NCI-H460 (cell line): Measurements from ENCODE around the gene LRRC4B. TPM values are rescaled to one million over a fixed set of nuclear protein-coding genes. Genes with fewer than 3 reads are reported as not detected.

Source experiments
- DNase-seq: peaks from one replicate; pipeline ENCODE4 v3.0.0-alpha.2; 2016; ENCODE audit warnings: low read depth; ENCODE audit errors: extremely low read depth
- total RNA-seq: library from RNA; depleted of rRNA; stranded (reverse); fragments of >200 nt; shearing (Covaris generic); gene quantifications from 2 replicates; pipeline ENCODE4 v1.2.3, GENCODE V29; 2014

LRRC4B gene
- total RNA-seq, 1 experiment from 2014 or later = 0.25 TPM

DNA sequence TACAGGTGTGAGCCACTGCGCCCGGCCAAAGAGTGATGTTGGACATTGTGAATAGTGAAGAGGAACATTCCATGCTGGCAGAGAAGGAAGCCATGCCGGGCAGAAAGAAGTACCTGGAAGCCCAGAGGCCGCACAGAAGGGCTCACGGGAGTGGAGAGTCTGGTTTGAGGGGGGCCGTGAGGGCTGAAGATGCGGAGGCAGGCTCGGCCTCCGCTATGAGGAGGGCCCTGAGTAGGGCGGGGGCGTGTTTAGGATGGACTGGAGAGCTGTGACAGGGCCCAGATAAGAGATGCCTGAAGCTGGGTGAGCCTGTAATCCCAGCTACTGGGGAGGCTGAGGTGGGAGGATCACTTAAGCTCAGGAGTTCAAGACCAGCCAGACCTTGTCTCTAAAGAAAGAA lies 58.9 kb downstream of the LRRC4B start:
- no peak for DNase-seq

DNA sequence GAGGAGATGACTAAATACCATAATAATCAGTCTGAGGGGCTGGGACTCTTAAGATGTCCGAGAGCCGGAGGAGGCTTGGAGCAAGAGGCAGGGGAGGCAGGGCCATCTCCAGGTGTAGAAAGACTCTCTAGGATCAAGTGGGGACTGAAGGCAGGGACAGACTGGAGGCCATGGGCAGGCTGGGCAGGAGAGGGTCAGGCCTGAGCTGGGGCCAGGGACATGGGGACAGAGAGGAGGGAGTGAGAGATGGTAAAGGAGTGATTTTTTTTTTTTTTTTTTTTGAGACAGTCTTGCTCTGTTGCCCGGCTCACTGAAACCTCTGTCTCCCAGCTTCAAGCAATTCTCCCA lies 59.4 kb downstream of the LRRC4B start:
- no peak for DNase-seq

DNA sequence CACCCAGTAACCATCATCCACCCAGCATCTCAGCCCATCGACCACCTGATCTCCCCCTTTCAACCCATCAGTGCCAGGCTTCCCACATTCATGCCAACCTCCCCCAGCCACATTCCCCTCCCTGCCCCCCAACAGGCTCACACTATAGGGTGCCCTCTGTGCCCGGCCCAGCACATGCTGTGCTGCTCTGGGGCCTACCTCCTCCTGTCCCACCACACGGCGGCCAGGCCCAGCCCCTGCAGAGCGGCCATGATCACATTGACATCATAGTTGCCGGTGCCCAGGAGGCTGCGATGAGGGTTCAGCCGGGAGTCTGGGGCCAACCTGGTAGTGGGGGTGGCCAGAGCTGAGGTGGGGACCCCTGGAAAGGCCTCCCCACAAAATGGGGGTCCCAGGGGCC lies 60.9 kb downstream of the LRRC4B start:
- DNase-seq = no peak

DNA sequence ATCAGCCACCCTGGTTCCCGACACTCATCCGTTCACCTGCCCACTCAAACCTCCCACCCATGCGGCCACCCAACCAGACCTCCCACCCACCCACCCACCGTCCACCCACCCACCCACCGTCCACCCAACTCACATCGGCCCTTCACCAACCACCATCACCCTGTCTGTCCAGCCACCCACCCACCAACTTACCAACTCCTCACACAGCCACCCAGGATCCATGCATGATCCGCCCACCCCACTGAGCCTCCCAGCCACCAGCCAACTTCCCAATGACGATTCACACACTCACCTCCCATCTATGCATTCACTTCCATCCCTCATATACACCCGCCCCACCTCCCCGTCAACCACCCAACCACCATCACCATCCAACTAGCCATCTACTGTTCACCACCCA lies 61.5 kb downstream of the LRRC4B start:
- DNase-seq = no peak

DNA sequence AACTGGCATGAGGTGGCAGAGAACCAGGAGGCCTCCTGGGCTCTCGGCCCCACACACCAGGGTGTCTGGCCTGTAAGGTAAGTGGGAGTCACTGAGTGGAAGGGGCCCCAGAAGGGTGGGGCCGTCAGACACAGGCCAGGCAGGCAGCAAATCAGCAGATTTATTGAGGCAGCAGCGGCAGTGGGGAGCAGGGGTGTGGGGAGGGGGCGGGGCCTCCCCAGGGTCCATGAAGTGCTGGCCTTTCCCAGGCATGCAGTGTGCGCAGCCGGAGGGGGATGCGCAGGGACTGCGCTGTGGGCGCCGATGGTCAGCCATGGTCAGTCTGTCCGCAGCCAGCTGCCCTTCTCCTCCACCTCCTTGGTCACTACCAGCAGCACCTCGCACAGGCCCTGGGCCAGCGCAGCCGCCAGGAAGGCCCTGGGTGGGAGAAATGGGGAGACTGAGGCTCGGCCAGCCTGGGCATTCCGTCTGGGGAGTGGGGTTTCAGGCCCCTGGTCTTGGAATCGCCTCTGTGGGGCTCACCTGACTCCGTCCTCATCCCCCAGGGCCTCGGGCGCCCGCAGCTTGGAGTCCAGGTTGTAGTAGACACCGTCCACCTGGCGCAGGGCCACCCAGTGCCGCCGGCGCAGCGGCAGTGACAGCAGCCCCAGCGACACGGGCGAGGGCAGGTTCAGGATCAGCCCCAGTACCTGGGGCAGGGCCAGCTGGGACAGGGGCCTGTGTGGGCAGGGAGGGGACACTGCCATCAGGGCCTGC lies 62.2 kb downstream of the LRRC4B start:
- no peak for DNase-seq

DNA sequence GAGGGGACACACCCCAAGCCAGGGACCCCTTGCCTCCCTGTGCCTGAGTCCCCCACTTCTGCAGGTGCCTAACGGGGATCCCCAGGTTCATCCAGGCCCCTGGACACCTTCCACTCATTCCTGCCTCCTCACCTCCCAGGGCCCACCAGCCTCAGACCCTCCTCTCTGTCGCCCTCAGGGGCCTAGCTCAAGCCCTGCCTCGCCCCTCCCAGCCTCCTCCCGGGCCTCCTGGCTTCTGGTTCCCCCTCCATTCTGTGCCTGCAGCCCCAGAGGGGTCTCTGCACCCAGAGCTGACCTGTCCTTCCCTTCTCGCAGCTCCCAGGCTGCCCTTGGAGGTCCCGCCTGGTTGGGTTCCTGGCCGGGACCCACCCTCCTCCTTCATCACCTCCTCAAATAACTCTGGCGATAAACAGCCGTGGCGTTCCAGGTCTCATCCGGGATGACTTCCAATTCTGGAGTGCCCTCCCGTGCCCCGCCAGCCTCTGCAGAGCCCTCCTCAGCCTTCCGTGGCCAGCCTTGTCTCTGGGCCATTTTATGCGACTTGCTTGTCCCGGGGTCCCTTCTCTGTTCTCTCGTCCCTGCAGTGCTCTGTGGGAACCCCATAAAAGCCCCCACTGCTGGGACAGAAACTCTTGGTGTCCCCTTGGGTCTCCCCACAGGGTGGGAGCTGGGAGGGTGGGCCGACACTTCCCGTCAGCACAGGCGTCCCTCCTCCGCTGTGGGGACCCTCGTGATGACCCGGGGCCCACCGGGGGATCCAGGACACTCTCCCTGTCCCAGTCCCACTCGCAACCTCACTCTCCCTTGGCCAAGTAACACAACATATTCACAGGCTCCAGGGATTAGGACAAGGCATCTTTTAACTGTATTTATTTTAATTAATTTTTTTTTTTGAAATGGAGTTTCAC lies 66.4 kb downstream of the LRRC4B start:
- no peak for DNase-seq

DNA sequence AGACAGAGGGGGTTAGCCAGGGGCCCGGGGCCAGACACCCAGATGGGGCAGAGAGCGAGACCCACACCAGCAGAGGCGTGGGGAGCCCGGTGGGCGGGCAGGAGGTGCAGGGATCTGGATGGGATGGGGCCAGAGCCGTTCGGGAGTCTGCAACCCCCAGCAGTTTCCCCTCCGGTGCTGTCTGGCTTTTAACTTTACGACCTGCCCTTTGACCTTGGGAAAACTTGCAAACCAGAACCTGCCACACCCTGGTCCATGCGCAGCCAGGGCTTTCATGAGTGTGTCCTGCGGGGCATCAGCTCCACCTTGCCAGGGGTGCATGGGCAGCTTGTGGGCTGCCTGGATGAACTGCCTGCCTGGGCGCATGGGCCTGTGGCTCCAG lies 67.1 kb downstream of the LRRC4B start:
- DNase-seq = no peak

DNA sequence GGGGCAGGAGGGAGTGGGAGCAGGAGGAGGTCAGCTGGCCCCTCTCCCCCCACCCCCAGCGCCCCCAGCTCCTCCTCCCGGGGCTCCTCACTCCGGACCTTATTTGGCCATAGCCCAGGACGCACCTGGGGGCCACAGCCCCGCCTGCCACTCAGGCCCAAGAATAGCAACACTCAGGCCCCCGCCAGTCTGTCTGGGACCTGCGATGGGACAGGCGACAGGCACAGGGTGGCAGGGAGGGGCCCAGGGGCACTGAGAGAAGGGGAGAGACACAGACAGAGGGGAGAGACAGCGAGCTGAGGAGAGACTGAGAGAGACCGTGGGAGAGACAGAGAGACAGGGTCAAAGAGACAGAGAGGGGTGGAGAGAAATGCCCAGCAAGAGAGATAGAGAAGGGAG lies 67.5 kb downstream of the LRRC4B start:
- DNase-seq = no peak

DNA sequence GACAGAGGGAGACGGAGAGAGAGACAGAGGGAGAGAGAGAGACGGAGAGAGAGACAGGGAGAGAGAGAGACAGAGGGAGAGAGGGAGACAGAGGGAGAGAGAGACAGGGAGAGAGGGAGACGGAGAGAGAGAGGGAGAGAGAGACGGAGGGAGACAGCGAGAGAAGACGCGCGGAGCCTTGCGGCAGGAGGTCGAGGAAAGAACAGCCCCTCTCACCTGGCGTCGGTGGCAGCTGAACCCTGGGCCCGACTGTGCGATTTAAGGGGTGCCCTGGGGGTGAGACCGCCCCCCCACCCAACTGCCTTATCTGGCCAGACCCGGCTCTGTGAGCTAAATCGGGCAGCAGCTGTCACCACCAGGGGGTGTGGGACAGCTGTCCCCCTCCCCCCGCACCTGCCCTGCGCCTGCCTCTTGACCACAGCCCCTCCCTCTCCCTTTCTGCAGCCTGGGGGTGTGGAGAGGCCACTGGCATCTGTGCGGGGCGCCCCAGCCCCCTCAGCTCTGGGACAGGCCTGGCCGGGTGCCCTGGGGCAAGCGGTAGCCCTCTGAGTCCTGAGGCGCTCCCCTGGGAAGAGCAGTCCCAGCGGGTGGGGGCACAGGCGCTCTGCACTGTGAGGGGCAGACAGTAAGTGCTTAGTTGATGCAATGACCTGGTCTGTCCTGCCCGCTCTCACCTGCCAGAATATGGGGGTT lies 68.0 kb downstream of the LRRC4B start:
- DNase-seq = no peak

DNA sequence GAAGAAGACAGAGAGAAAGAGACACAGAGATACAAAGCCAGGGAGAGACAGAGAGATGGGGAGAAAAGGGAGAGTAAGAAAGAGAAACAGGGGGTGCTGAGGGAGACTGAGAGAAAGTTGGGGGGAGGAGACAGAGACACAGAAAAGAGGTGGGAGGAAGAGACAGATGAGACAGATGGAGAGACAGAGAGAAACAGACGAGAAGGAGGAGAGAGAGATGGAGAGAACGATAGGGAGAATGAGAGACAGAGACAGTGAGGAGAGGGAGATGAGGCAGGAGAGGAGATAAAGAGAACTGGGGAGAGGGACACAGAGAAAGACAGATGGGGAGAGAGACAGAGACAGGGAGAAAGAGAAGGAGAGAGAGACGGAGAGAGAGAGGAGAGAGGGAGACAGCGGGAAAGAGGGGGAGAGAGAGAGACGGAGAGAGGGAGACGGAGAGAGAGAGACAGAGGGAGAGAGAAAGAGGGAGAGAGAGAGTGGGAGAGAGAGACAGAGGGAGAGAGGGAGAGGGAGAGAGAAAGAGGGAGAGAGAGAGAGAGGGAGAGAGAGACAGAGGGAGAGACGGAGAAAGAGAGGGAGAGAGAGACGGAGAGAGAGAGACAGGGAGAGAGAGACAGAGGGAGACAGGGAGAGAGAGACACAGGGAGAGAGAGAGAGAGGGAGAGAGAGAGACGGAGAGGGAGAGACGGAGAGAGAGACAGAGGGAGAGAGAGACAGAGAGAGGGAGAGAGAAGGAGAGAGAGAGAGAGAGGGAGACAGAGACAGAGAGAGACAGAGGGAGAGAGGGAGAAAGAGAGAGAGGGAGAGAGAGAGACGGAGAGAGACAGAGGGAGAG lies 69.8 kb downstream of the LRRC4B start:
- DNase-seq = no peak

DNA sequence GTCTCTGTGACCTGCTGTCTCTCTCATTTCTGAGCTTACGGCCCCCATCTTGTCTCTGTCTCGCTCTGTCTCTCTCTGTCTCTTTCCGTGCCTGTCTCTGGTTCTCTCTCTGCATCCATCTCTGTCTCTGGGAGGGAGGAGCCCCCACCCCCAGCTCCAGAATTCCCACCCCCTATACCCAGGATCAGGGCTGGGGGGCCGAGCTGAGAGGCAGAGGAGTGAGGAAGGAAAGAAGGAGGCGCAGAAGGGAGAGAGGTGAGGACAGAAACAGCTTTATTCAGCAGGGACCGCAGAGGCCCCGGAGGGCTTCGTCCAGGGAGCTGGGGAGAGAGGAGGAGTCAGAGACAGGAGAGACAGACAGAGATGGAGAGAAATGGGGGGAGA lies 71.2 kb downstream of the LRRC4B start:
- no peak for DNase-seq

DNA sequence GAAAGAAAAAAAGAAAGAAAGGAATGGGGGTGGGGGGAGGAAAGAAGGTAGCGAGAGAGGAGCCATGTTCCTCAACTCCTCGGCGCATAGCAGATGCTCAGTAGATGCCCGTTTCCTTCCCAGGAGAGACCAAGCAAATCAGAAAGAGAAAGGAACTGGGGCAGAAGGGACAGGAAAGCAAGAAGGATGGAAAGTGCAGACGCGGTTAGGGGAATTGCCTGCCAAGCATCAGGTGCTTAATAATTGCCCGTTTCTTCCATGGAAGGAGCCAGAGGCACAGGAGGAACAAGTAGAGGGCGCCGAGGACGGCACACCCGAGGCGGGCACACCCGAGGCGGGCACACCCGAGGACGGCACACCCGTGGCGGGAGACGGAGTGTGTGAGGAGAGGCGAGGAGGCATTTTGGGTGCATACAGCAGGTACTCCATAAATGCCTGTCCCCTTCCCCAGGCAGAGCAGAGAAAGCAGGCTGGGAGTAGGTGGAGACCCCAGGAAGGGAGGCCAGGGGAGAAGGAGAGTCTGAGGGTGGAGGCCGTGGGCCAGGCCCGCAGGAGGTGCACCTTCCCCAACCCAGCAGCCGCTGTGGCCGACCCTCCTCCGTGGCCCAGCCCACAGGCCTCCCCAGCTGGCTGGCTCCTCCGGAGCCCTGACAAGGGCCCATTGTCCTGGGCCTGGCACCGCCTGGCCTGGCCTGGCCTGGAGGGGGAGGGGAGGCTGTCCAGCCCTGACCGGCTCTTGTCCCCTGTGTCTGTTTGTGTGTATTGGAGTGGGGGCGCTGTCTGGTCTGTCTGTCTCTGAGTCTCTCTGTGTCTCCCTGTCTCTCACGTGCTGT lies 71.8 kb downstream of the LRRC4B start:
- no peak for DNase-seq

DNA sequence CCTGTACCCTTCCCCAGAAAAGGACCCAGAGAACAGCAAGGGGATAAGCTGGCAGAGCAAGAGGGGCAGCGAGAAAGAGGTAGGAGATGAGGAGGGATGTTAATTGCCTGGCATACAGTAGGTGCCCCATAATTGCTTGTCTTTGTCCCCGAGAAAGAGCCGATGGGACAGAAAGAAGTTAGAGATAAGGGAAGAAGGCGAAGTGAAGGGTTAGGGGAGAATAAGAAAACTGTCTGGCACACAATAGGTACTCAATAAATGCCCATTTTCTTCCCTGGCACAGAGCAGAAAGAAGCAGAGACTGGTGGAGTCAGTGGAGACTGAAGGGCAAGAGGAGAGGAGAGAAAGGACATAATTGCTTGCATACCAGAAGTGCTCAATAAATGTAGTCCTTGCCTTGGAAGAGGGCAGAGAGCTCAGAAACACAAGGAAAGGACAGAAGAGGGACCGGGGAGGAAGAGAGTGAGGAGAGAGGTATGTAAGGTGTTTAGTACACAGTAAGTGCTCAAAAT lies 73.2 kb downstream of the LRRC4B start:
- no peak for DNase-seq

DNA sequence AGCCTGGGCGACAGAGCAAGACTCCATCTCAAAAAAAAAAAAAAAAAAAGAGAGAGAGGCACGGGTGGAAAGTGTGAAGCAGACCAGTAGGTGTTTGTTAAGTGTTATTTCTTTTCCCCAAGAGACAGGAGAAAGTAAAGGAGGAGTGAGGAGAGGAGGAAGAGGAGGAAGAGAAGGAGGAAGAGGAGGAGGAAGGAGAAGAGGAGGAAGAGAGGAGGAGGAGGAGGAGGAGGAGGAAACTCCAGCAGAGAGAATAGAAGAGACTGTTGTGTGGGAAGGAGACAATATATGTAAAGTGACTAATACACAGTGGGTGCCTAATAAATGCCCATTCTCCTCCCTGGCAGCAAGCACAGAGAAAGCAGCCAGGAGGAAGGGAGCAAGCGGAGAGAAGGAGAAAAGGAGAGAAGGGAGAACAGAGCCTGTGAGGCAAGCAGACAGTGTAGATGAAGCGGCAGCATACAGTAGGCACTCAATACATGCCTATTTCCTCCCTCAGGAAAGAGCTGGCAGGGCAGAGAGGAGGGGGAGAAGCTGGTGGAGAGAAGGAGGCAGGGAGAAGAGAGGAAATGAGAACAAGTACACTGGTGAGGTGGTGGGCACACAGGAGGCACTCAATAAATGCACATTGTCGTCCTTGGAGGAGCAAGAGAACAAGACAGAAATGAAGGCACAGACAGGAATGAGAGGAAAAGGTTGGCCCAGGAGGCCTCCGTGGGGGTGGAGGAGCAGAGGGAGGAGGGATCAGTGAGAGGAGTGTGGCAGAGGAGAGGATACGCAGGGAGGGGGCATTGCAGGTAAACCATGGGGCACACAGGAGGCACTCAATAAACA lies 73.8 kb downstream of the LRRC4B start:
- DNase-seq = no peak

DNA sequence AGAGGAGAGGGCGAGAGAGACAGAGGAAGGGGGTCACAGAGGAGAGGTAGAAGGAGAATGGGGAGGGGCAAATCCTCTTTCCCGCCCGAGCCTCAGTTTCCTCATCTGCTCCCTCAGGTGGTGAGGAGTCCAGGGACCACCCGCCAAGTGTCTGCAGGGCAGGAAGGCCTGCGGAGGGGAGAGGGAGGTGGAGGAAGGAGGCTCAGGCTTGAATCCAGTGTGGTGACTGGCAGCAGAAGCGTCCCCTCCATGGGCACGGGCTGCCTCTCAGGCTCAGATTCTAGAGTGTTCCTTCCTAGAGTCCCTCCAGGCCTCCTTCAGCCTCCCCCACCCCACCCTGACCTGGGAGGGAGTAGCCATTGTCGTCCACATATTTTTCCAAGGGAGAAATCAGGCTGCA lies 75.1 kb downstream of the LRRC4B start:
- DNase-seq = no peak

DNA sequence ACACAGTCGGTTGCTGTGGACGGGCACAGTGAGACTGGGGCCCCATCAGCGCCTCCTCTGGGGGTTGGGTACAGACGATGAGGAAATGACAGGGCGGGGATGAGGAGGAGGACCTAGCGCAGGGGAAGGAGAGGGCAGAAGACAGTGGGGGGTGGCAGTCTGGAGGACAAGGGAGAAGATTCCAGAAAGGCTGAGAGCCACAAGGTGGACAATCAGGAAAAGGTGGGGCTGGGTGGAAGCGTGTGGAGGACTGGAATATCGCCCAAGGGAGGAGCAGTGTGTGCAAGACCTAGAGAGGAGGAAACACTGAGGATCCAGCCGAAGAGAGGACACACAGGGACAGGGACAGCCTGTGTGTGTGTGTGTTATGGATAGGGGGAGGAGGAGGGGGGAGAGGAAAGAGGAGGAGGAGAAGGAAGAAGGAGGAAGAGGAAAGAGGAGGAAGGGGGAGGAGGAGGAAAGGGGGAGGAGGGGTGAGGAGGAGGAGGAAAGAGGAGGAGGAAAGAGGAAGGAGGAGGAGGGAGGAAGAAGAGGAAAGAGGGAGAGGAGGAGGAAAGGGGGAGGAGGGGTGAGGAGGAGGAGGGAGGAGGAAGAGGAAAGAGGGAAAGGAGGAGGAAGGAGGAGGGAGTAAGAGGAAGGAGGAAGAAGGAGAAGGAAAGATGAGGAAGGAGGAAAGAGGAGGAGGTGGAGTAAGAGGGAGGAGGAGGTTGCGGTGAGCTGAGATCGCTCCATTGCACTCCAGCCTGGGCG lies 75.8 kb downstream of the LRRC4B start:
- DNase-seq = no peak

DNA sequence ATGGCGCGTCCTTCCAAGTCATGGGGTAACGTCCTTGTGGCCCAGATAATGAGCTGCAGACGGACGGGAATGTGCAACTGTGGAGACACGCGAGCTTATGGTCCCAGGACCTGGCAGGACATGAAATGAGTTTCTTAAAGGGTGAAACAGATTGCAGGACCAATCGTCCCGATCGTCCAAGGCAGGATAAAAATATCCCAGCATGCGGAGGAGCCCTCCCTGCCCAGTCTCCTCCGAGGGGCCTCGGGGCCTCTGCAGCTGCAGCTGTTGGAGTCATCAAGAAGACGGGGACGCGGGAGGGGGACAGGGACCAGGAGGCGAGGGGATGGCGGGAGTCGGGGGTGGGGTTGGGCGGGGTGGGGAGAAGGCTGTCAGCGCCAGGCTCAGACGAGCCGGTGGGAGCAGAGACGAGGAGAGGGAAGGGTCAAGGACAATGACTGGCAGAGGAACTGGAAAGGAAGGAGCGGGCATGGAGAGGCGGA lies 77.2 kb downstream of the LRRC4B start:
- no peak for DNase-seq

DNA sequence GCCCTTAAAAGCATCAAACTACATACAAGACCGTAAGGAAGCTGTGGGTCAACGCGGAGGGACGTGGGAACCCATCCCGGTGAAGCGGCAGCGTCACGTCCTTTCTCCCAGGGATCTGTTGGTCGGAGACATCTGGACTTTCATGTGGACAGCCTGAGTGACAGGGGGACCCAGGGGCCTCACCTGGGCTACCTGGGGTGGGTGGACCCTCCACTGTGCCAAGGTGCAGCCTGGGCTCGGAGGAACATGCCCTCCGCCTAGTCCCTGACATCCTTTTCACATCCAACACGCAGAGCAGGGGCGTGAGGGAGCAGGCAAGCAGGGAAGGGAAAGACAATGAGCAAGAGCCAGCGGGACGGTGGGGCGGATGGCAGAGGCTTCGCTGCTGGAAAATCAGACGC lies 77.8 kb downstream of the LRRC4B start:
- no peak for DNase-seq
